ENCODE data around the gene CPNE8. TPM values are rescaled to one million over a fixed set of nuclear protein-coding genes. Genes with fewer than 3 reads are reported as not detected.

CPNE8 gene
- total and polyA plus RNA-seq, 8 donors = 2.3 to 36.5 (median 7.3) TPM

DNA sequence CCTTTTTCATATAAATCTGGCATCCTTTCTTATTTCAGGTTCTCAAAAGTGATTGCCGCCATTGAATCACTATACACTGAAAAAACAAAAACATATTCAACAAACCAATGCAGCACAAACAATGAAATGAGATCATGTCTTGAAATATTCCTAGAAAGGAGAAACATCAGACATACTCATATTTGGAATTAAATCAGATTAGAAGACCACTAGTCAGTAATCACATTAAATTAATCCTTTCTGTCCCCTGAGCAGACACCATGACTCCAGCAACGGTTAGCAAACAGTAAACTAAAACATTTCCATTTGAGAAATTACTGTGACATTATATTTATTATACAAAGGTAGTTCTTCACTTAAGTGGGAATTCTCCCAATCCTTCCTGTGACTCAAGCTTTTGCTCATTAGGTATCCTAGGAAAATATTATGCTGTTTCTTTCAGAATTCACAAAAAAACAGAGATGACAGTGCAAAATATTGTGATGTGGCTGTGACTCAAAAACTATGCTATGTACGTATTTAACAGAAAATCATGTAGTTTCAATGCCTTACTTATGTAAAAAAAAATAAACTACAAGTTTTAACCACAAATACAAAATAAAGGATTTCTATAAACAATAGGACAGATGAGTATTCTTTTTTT is 29.7 kb downstream of the CPNE8 start:
- H3K27me3 ChIP-seq = no peaks in the 10 kb centered on the region
- TF ChIP-seq POLR2AphosphoS5 (IDR thresholded peaks at IDR 0.05) (no peak), CTCF (IDR thresholded peaks at IDR 0.05) (no peak), EP300 (IDR thresholded peaks at IDR 0.05) (no peak), POLR2A (IDR thresholded peaks at IDR 0.05) (no peak)
- no peaks in the 10 kb centered on the region for H3K36me3 ChIP-seq
- no peak for DNase-seq
- H3K9me3 ChIP-seq = no peaks in the 10 kb centered on the region
- H3K4me3 ChIP-seq = no peak overlapping the region
- 64 to 82% (median 81%) methylated on average over 3 of the region's 3 CpGs for WGBS, 5 donors
- H3K4me1 ChIP-seq = no peaks in the 10 kb centered on the region
- no peak overlapping the region for H3K27ac ChIP-seq
- intact Hi-C loops (cut with DNase I; ENCODE audit: low total_unique reads) = no loop called here

DNA sequence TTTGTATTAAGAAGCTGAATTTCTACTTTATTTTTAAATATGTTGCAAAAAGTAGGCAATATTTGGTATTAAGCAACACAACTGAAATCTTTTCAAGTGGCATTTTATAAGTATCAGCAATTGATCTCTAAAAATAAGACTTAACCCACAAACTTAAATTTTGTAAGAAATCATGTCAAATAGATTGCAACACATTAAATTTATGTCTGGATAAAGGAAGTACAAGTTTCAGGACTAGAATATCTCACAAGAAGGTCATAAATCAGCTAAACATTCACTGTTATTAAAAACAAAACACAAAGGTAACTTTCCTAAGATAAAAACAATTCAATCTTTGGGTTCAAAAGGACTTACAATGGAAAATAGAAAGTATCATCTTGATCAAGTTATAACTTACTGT is 32.8 kb downstream of the CPNE8 start:
- H3K36me3 ChIP-seq = peaks cover 0 to 3% (median 0%) of the 10 kb centered on the region in 4 donors
- H3K4me1 ChIP-seq = no peaks in the 10 kb centered on the region
- H3K4me3 ChIP-seq = no peak overlapping the region
- no peak for DNase-seq
- H3K27ac ChIP-seq = no peak overlapping the region
- H3K27me3 ChIP-seq = no peaks in the 10 kb centered on the region
- intact Hi-C loops (cut with DNase I; ENCODE audit: low total_unique reads) = no loop called here
- no peaks in the 10 kb centered on the region for H3K9me3 ChIP-seq
- TF ChIP-seq EP300 (IDR thresholded peaks at IDR 0.05) (no peak), POLR2A (IDR thresholded peaks at IDR 0.05) (no peak), CTCF (IDR thresholded peaks at IDR 0.05) (no peak), POLR2AphosphoS5 (IDR thresholded peaks at IDR 0.05) (no peak)

- WGBS, 5 donors = 59 to 91% (median 81%) methylated on average over 2 of the region's 2 CpGs
Observed at GRCh38 chr12:38872156-38872555, 33.2 kb downstream of the CPNE8 start.

GRCh38 chr12:38869036-38869435 is 36.4 kb downstream of the CPNE8 start:
- Histone ChIP-seq H3K9me3 (no peaks in the 10 kb centered on the region), H3K4me3 (no peak overlapping the region), H3K36me3 (peaks cover 0 to 3% (median 0%) of the 10 kb centered on the region in 4 donors), H3K27me3 (no peaks in the 10 kb centered on the region), H3K4me1 (no peaks in the 10 kb centered on the region), H3K27ac (no peak overlapping the region)
- intact Hi-C loops (cut with DNase I; ENCODE audit: low total_unique reads) = no loop called here
- DNase-seq = no peak
- TF ChIP-seq EP300 (IDR thresholded peaks at IDR 0.05) = no peak
- TF ChIP-seq CTCF (IDR thresholded peaks at IDR 0.05) = no peak

More at GRCh38 chr12:38872156-38872555, 33.2 kb downstream of the CPNE8 start:
- no peak overlapping the region for H3K27ac ChIP-seq
- no peaks in the 10 kb centered on the region for H3K4me1 ChIP-seq
- H3K9me3 ChIP-seq = no peaks in the 10 kb centered on the region
- no peak for DNase-seq
- H3K27me3 ChIP-seq = no peaks in the 10 kb centered on the region
- peaks cover 0 to 3% (median 0%) of the 10 kb centered on the region in 4 donors for H3K36me3 ChIP-seq
- no peak for TF ChIP-seq CTCF (IDR thresholded peaks at IDR 0.05)
- no peak for TF ChIP-seq POLR2AphosphoS5 (IDR thresholded peaks at IDR 0.05)
- TF ChIP-seq EP300 (IDR thresholded peaks at IDR 0.05) = no peak
- no peak for TF ChIP-seq POLR2A (IDR thresholded peaks at IDR 0.05)
- no peak overlapping the region for H3K4me3 ChIP-seq
- intact Hi-C loops (cut with DNase I; ENCODE audit: low total_unique reads) = no loop called here

All from stomach (tissue), 9 donors.